GM20431 (cell line): ENCODE data around the gene SSBP4.

Experiments
- in situ Hi-C: fragments of 300-500 bp; cut with MseI, MboI; formaldehyde crosslinking; loops from one replicate; pipeline ENCODE4 v1.15.0; 2020; ENCODE audit warnings: low sequenced_read_pairs; ENCODE audit not compliant: unreplicated experiment

SSBP4 gene

DNA sequence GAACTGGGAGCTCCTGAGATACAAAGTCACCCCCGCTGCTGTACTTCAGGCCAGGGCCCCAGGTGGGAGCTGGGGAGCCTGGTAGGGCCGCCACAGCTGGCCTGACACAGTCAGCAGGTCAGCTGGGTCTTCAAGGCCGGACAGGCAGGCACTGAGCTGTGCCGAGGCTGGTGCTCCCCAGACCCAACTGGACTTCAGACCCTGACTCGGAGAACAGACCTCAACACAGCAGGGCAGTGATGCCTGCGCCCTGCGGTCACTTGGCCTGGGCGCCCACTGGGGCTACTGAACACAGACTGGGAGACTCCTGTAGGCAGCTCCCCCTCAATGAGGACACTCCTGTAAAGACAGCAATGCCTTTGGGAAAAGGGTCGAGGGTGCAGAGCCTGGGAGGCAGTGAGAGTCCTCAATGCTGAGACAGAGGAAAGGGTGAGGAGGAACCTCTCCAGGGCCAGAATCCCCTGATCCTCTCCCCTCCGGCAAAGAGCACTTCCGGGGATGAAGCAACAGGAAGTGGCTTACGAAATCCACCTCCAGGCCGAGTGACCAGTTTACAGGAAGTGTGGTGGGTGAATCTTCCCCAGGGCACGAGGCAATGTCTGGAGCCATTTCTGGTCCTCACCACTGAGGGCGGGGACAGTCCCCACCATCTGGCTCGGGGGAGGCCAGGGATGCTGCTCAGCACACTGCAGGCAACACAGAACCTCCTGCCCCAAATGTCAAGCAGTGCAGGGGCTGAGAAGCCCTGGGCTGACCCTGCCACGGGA, 59.5 kb downstream of the SSBP4 start:
- in situ Hi-C loops: no loop called here

DNA sequence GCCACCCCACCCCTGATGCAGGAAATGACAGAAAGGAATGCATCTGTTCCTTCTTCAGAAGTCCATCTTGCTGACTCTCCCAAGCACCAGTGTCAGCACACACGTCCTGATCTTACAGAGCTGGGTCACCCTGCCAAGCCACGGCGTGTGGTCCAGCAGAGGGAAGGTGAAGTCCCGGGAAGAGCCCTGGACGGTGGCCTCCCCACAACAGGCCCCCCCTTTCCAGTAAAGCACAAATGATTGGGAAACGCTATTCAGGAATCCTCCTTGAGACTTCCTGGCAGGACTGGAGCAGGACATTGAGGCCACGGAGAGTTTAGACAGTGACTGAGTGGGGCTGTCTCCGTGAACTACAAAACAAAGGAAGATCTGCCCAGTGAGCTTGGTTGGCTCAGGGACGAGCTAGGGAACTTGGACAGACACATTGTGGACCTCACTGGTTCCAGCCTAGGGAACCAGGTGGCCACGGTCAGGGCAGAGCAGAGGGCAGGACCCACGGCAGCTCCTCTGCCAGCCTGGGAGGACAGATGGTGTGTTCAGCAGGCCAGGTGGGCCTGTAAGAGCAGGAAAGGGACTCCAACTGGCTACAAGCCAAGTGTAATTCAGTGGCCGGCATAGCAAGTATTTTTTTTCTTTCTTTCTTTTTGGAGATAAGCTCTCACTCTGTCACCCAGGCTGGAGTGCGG, 61.0 kb downstream of the SSBP4 start:
- in situ Hi-C loops: no loop called here

DNA sequence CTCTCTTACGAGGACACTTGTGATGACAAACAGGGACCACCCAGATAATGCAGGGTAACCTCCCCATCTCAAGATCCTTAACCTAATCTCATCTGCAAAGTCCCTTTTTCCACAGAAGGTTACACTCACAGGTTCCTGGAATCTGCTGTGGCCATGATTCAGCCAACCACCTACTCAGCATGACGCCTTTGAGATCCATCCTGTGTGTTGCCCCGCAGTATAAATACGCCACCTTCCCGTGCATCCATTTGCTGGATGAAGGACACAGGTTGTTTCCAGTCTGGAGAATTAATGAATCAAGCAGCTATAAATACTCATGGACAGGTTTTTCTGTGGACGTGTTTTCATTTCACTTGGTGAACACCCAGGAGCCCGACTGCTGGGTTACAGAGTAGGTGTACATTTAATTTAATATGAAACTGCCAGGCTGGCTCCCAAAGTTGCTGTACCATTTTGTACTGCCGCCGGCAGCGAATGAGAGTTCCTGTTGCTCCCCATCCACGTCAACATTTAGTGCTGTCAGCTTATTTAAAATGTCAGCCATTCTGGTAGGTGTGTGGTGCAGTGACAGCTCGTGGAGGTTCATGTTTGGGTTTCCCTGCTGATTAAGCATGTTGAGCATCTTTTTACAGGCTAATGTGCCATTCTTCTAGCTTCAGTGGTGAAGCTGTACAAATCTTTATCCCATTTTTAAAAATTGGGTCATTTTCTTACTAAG, 62.5 kb downstream of the SSBP4 start:
- in situ Hi-C loops: no loop called here

- in situ Hi-C loops: no loop called here
Observed at GRCh38 chr19:18483119-18483890, 64.1 kb downstream of the SSBP4 start.
